A549 (cell line): Measurements from ENCODE around the gene ACBD3.
A peak's percentile ranks its signal among the peaks of the same experiment; 100 is the strongest.

Experiments
- CBX8 ChIP-seq: fragments of 200-600 bp; sonication (generic); IDR thresholded peaks from 2 replicates; pipeline ENCODE4 v1.6.1; 2016
- CEBPB ChIP-seq, 2 experiments: fragments of >200 bp in 1 of 2; sonication (Bioruptor Twin) in 1 of 2; formaldehyde crosslinking in 1 of 2; IDR thresholded peaks; 2 replicates each; pipeline ENCODE4 v1.6.1; 2012 to 2016
- CHD2 ChIP-seq: fragments of 150-350 bp; IDR thresholded peaks from 2 replicates; pipeline ENCODE4 v1.6.1; 2014; ENCODE audit warnings: low read length; ENCODE audit not compliant: partially characterized antibody
- CTCF ChIP-seq: fragments of >200 bp; sonication (Bioruptor Twin); formaldehyde crosslinking; IDR thresholded peaks from 3 replicates; pipeline ENCODE4 v1.5.1; 2016
- EP300 ChIP-seq, 2 experiments: fragments of >200 bp; sonication (Bioruptor Twin); formaldehyde crosslinking; IDR thresholded peaks; 2 replicates in 1 of 2; 3 replicates in 1 of 2; pipeline ENCODE4 v1.6.1; 2016 to 2017
- JUNB ChIP-seq: fragments of >200 bp; sonication (Bioruptor Twin); formaldehyde crosslinking; IDR thresholded peaks from 2 replicates; pipeline ENCODE4 v1.6.1; 2016
- NPAS2 ChIP-seq: fragments of 250-450 bp; sonication (Bioruptor Pico); IDR thresholded peaks from 2 replicates; pipeline ENCODE4 v1.8.0; 2022; ENCODE audit warnings: mild to moderate bottlenecking, moderate library complexity, borderline replicate concordance
- POLR2A ChIP-seq: IDR thresholded peaks from 2 replicates; pipeline ENCODE4 v1.6.1; 2012; ENCODE audit warnings: mild to moderate bottlenecking, low read length
- RAD21 ChIP-seq, 2 experiments: fragments of >200 bp in 1 of 2; sonication (Bioruptor Twin) in 1 of 2; formaldehyde crosslinking in 1 of 2; IDR thresholded peaks in 1 of 2; conservative IDR thresholded peaks in 1 of 2; 2 replicates in 1 of 2; 3 replicates in 1 of 2; pipeline ENCODE4 v1.6.1; 2012 to 2018; ENCODE audit warnings: inconsistent platforms in 1 of 2
- RNF2 ChIP-seq: fragments of 200-600 bp; sonication (generic); IDR thresholded peaks from 2 replicates; pipeline ENCODE4 v1.6.1; 2016; ENCODE audit warnings: low read depth, mild to moderate bottlenecking, antibody characterized with exemption, moderate library complexity, borderline replicate concordance
- SMC3 ChIP-seq: fragments of >200 bp; sonication (Bioruptor Twin); formaldehyde crosslinking; IDR thresholded peaks from 3 replicates; pipeline ENCODE4 v1.6.1; 2018; ENCODE audit warnings: inconsistent platforms
- ZFP36 ChIP-seq: fragments of 450-650 bp; IDR thresholded peaks from 2 replicates; pipeline ENCODE4 v1.6.1; 2014; ENCODE audit warnings: borderline replicate concordance; ENCODE audit not compliant: partially characterized antibody
- TF ChIP-seq, protein P1 (sequence below): IDR thresholded peaks from 2 replicates; pipeline ENCODE4 v1.6.1; 2012

- TF ChIP-seq EP300 (IDR thresholded peaks at IDR 0.05) (no peak), NPAS2 (CRISPR knock-in tag) (no peak), SMC3 (no peak), CTCF (no peak), RAD21 (conservative IDR thresholded peaks at IDR 0.05 in 1 of 2, IDR thresholded peaks at IDR 0.05 in 1 of 2) (no peak), CBX8 (no peak), JUNB (no peak), RNF2 (no peak), CHD2 (no peak), CEBPB (IDR thresholded peaks at IDR 0.05) (0 out of 4 replicates have a peak, but pooled peaks of 1 of the 2 experiments have one; percentile 12), ZFP36 (no peak), POLR2A (no peak)
- TF ChIP-seq, protein P1, sequence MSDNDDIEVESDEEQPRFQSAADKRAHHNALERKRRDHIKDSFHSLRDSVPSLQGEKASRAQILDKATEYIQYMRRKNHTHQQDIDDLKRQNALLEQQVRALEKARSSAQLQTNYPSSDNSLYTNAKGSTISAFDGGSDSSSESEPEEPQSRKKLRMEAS: no peak
These were observed 58.0 kb downstream of the ACBD3 start for GRCh38 chr1:226128487-226129075.
